ENCODE data around the gene NR3C2. TPM values are rescaled to one million over a fixed set of nuclear protein-coding genes. Genes with fewer than 3 reads are reported as not detected.

The NR3C2 gene
- total and polyA plus RNA-seq, 4 donors = 2.8 to 43.9 (median 11.5) TPM

DNA sequence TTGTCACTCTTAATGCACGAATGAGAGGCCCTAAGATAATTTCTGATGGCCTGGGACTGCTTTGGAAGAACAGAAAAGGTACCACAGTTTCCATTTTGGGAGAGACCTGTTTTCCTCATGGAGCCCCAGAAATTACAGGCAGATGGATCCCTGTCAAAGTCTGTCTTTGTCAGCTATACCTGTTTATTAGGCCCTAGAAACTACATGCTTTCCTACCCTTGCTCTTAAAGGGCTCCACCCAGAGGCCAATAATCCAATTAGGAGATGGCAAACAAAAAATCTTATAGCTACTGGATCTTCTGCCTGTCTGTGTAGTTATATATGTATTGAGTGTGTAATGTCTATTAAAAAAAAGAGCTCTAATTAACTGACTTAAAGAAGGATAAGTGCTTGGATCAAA is 141.3 kb downstream of the NR3C2 start:
- 81 to 96% methylated on average over 1 of the region's 1 CpG for whole genome bisulfite sequencing, 2 donors
- no peak for TF ChIP-seq CTCF (IDR thresholded peaks at IDR 0.05; ENCODE audit: control extremely low read depth, extremely low read depth)

DNA sequence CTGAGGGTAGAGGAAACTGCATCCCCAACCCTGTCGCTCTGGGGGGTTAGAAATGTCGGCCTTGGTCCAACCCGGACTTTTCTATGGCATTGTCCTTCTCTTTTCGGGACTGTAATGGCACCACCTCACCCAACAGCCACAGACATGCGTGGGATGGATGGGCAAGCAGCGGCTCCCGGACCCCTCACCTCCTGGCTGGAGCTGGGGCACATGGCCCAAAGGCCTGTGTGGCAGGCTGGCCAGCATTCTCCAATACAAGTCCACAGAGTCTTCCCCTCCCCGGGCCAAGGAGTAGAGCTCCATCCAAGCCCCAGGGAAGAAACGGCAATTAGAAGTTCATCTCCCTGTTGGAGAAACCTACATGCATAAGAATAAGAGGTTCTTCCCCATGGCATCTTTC is 142.9 kb downstream of the NR3C2 start:
- H3K36me3 ChIP-seq (ENCODE audit: control insufficient read depth in 4 of 4, insufficient read depth in 4 of 4, low read length in 4 of 4) = no peaks in the 10 kb centered on the region
- TF ChIP-seq CTCF (IDR thresholded peaks at IDR 0.05; ENCODE audit: control extremely low read depth, extremely low read depth) = no peak
- no peaks in the 10 kb centered on the region for H3K27me3 ChIP-seq (ENCODE audit: control insufficient read depth in 3 of 3, insufficient read depth in 3 of 3, low read length in 2 of 3)
- 93 to 97% methylated on average over 9 of the region's 9 CpGs for WGBS, 2 donors
- no peaks in the 10 kb centered on the region for H3K4me1 ChIP-seq (ENCODE audit: control insufficient read depth in 5 of 5, insufficient read depth in 5 of 5, low read length in 5 of 5)
- no peak overlapping the region for H3K4me3 ChIP-seq
- H3K9ac ChIP-seq (ENCODE audit: insufficient read depth in 1 of 2, low read length in 2 of 2) = no peak overlapping the region
- no peak overlapping the region for H3K27ac ChIP-seq (ENCODE audit: low read depth in 1 of 2, low read length in 1 of 2)
- DNase-seq (no peak), ATAC-seq (ENCODE audit: insufficient read depth, low FRiP score) (no peak)
- peaks cover 0 to 3% (median 0%) of the 10 kb centered on the region in 4 donors for H3K9me3 ChIP-seq (ENCODE audit: control insufficient read depth in 4 of 4, insufficient read depth in 3 of 4, low read length in 3 of 4)

More for the DNA sequence above, 141.3 kb downstream of the NR3C2 start:
- H3K36me3 ChIP-seq (ENCODE audit: control insufficient read depth in 4 of 4, insufficient read depth in 4 of 4, low read length in 4 of 4) = no peaks in the 10 kb centered on the region
- DNase-seq = no peak
- peaks cover 0 to 3% (median 0%) of the 10 kb centered on the region in 4 donors for H3K9me3 ChIP-seq (ENCODE audit: control insufficient read depth in 4 of 4, insufficient read depth in 3 of 4, low read length in 3 of 4)
- ATAC-seq (ENCODE audit: insufficient read depth, low FRiP score) = no peak
- no peak overlapping the region for H3K4me3 ChIP-seq
- H3K27me3 ChIP-seq (ENCODE audit: control insufficient read depth in 3 of 3, insufficient read depth in 3 of 3, low read length in 2 of 3) = no peaks in the 10 kb centered on the region
- H3K27ac ChIP-seq (ENCODE audit: low read depth in 1 of 2, low read length in 1 of 2) = no peak overlapping the region
- no peak overlapping the region for H3K9ac ChIP-seq (ENCODE audit: insufficient read depth in 1 of 2, low read length in 2 of 2)
- peaks cover 0 to 2% (median 0%) of the 10 kb centered on the region in 5 donors for H3K4me1 ChIP-seq (ENCODE audit: control insufficient read depth in 5 of 5, insufficient read depth in 5 of 5, low read length in 5 of 5)

- Histone ChIP-seq H3K4me1 (ENCODE audit: control insufficient read depth in 5 of 5, insufficient read depth in 5 of 5, low read length in 5 of 5) (no peaks in the 10 kb centered on the region), H3K27ac (ENCODE audit: low read depth in 1 of 2, low read length in 1 of 2) (no peak overlapping the region), H3K9me3 (ENCODE audit: control insufficient read depth in 4 of 4, insufficient read depth in 3 of 4, low read length in 3 of 4) (peaks cover 0 to 3% (median 0%) of the 10 kb centered on the region in 4 donors), H3K36me3 (ENCODE audit: control insufficient read depth in 4 of 4, insufficient read depth in 4 of 4, low read length in 4 of 4) (no peaks in the 10 kb centered on the region), H3K27me3 (ENCODE audit: control insufficient read depth in 3 of 3, insufficient read depth in 3 of 3, low read length in 2 of 3) (no peaks in the 10 kb centered on the region), H3K9ac (ENCODE audit: insufficient read depth in 1 of 2, low read length in 2 of 2) (no peak overlapping the region), H3K4me3 (no peak overlapping the region)
- 88% methylated on average over 2 of the region's 2 CpGs for WGBS, 2 donors
- TF ChIP-seq CTCF (IDR thresholded peaks at IDR 0.05; ENCODE audit: control extremely low read depth, extremely low read depth) = no peak
- DNase-seq = no peak
- ATAC-seq (ENCODE audit: insufficient read depth, low FRiP score) = no peak
Observed at GRCh38 chr4:148296498-148296897, 145.7 kb downstream of the NR3C2 start.

DNA sequence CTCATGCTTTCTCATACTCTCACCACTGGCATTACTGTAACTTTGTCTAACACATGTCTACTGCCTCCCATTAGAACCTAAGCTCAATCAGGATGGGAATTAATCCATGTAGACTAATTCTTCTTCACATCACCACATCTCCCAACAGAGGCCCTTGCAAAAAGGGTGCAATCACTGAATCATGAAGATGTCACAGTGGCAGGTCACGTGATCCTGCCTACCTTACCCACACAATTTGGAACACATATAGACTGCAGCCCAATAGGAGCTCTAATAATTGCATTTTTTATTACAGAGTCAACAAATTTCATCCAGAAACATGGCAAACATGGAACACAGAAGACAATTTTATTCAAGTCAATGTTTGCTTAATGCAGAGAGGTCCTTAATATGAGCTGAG is 146.6 kb downstream of the NR3C2 start:
- DNase-seq = no peak
- 86 to 93% methylated on average over 1 of the region's 1 CpG for WGBS, 2 donors
- Histone ChIP-seq H3K9me3 (ENCODE audit: control insufficient read depth in 4 of 4, insufficient read depth in 3 of 4, low read length in 3 of 4) (no peaks in the 10 kb centered on the region), H3K36me3 (ENCODE audit: control insufficient read depth in 4 of 4, insufficient read depth in 4 of 4, low read length in 4 of 4) (no peaks in the 10 kb centered on the region), H3K9ac (ENCODE audit: insufficient read depth in 1 of 2, low read length in 2 of 2) (no peak overlapping the region), H3K4me1 (ENCODE audit: control insufficient read depth in 5 of 5, insufficient read depth in 5 of 5, low read length in 5 of 5) (no peaks in the 10 kb centered on the region), H3K4me3 (no peak overlapping the region), H3K27ac (ENCODE audit: low read depth in 1 of 2, low read length in 1 of 2) (no peak overlapping the region), H3K27me3 (ENCODE audit: control insufficient read depth in 3 of 3, insufficient read depth in 3 of 3, low read length in 2 of 3) (no peaks in the 10 kb centered on the region)
- no peak for ATAC-seq (ENCODE audit: insufficient read depth, low FRiP score)
- TF ChIP-seq CTCF (IDR thresholded peaks at IDR 0.05; ENCODE audit: control extremely low read depth, extremely low read depth) = no peak

Data from lung (tissue), 12 donors.